Right forelimb (tissue), 1 donor: ENCODE results near the gene TNK2.
"Not testable (repeated sequence)": the region's sequence is repeated elsewhere in the genome, so short reads cannot be mapped to it uniquely, and the experiment has no call there.

Experiments
- DNase-seq: peaks from one replicate; pipeline ENCODE4 v3.0.0-alpha.2; 2018

The TNK2 gene

DNA sequence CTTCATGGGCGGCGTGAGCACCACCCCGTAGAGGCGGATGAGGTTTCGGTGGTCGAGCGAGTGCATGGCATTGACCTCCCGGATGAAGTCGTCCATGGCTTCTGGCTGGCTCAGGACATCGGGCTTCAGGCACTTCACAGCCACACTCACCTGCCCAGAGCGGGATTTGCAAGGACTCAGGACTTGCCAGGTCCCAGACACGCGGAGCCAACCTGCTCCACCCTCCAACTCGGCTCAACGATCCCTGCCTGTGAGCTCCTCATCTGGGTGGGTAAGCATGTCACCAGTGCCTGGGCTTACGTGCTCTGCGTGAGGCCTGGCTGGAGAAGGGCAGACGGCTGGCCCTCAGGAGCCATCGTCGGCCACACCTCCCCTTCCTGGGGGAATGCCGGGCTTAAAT is 25.2 kb downstream of the TNK2 start:
- no peak for DNase-seq

GRCh38 chr3:195882002-195882441 is 26.3 kb downstream of the TNK2 start:
- DNase-seq: no peak

DNA sequence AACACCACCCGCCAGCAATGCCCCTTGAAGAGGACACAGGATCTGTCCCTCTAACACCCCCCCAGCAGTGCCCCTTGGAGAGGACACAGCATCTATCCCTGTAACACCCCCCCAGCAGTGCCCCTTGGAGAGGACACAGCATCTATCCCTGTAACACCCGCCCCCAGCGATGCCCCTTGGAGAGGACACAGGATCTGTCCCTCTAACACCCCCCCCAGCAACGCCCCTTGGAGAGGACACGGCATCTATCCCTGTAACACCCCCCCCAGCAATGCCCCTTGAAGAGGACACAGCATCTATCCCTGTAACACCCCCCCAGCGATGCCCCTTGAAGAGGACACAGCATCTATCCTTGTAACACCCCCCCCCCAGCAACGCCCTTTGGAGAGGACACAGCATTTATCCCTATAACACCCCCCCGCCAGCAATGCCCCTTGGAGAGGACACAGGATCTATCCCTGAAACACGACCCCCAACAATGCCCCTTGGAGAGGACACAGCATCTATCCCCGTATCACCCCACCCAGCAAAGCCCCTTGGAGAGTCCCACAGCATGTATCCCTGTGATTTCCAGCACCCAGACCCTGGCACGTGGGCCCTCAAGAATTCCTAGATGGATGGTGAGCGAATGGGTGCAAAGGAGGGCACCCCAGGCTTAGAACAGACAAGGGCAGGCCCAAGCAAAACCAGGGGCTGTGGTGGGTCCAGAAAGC is 26.9 kb downstream of the TNK2 start:
- no peak for DNase-seq

DNA sequence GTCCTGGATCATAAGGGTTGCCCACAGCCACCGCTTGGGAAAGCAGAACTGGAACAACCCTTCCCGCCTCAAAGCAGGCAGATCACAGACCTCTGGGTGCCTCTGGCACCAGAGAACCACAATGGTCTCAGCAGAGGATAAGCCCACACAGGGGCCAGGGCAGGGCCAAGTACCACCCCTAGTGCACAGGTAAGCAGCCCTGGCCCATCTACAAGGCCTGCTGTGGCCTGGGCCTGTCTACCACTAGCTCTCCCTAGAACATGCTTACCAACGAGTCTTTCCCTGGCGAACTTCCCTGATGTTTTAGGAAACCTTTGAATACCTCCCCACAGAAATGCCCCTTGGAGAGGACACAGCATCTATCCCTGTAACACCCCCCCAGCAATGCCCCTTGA is 28.3 kb downstream of the TNK2 start:
- no peak for DNase-seq

GRCh38 chr3:195879416-195880036 is 28.8 kb downstream of the TNK2 start:
- no peak for DNase-seq

DNA sequence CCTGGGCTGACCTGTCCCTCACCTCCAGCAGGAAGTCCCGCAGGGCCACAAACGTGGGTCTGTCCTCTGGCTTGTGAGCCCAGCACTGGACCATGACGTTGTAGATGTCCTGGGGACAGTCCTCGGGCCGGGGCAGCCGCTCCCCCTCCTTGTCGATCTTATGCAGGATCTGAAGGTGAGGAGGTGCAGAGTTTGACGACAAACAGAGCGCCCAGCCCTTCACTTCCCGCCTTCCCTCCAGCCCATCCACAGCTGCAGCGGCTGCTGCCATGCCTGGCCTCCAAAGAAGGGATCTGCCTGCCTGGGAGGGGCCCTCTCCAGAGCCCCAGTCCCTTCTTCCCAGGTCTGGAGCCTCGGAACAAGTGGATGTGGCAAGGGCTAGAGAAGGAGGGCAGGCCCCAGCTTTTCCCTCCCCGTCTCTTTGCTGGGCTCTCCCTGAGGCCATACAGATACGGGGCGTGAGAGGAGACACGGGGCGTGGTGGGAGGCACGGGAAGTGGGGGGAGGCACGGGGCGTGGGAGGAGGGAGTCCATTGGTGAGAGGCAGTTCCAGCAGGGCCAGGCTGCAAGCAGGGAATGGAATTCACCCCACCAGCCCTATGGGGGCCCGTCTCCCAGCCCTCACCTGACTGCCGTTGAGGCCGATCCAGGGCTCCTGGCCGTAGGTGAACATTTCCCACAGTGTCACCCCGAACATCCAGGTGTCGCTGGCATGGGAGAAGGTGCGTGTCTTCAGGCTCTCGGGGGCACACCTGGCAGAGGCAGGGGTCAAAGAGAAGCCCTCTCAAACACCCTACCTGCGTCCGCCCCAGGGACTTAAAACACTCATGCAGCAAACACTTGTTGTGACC is 29.7 kb downstream of the TNK2 start:
- DNase-seq: no peak

DNA sequence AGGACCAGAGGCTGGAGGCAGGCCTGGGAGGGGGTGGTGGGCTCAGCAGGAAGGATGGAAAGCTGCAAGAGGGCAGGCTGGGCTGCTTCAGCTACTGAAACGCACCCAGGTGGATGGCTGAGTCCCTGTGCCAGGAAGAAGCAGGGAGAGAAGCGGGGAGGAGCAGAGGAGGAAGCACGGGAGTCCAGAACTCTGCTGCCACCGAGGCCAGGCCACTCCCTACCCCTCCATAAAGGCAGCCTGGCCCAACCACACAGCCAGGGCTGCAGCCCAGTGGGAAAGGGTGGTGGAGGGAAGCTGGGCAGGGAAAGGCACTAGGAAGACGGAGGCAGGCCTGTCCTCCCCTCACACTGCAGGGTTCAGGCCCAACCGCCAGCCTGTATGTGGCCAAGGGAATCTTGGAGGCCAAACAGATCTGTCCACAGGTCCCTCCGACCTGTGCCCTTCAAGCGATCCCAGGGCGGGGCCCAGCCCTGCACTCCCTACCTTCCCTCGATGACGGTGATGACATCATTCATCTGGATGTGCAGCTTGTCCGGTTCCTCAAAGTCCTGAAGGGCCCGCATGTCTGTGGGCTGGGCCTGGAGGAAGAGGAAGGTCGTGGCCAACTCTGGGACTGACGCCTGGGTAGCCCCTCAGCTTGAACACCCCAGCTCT is 30.5 kb downstream of the TNK2 start:
- no peak for DNase-seq

DNA sequence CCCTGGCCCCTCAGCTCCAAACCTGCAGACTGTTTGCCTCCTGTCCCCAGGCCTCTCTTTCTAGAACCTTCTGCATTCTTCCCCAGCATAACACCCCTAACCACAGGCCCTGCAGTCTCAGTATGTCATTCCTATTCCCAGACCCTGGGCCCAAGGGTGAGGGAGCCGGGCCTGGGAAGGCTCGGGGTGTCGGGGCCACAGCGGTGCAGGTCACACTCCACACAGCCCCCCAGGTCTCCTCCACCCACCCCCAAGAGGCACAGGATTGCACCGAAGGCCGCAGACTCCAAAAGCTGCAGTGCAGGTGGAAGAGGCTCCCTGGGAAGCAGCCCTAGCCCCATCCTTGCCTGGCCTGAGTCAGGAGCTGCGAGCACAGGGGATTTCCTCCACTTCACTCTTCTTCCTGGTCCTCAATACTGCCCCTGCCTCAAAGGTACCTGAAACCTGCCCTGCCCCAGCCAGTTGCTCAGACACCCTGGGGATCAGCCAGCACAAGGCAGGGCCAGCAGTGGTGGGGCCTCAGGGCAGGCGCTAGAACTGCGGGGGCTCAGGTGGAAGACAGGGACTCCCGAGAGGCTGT is 31.1 kb downstream of the TNK2 start:
- DNase-seq: no peak

DNA sequence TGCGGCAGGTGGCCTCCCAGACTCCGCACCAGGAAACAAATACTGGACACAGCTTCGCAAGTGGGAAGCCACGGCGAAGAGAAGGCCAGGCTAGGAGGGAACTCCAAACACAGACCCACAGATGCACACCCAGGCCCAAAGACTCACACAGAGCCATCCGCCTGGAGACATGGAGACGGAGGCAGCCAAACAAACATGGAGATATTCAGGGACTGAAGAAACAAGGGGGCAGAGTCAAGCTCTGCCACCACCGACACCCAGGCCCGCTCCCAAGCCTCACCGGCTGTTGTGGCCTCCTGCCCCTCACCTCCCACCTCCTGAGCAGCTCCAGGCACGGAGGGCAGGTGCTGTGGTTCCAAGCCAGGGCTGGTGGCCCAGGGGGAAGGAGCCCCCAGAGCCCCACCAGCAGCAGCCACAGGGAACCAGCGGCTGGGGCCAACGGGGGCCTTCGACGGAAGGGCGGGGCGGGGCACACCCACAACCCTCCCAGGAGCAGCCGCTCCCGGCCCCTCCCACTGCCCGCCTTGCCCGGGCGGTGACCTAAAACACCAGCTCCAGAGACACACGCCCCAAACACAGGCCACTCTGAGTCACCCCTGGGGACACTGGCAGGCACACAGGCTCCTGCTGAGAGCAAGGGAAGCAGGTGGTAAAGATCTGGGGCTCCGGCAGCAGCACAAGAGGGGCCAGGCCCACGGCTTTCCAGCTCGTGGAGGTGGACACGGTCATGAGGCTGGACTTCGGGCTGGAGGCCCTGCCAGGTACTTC is 31.9 kb downstream of the TNK2 start:
- DNase-seq: no peak

GRCh38 chr3:195875482-195876236 is 32.7 kb downstream of the TNK2 start:
- DNase-seq: no peak

- no peak for DNase-seq
Observed at GRCh38 chr3:195873971-195874370, 34.4 kb downstream of the TNK2 start.

DNA sequence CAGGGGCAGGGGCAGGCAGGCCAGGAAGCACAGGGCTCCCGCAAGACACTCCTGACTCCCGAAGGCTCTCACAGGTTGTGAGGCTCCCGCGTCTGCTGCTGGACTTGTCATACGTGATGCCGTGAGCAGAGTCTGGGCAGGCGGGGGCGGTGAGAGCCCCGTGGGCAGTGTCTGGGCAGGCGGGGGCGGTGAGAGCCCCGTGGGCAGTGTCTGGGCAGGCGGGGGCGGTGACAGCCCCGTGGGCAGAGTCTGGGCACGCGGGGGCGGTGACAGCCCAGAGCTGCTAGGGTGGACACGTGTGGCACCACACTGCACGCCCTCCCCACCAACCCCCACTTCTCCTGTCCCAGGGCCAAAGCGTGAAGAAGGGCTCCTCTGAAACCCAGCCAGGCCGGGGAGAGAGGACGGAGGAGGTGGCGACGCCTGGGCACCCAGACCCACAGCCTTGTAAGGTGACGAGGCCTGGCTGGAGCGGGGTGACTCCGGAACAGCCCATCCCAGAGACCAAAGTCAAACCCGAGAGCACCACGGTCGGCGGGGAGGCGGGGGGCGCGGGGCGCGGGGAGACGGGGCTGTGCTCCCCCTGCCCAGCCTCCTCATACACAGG is 35.0 kb downstream of the TNK2 start:
- DNase-seq: no peak

GRCh38 chr3:195872800-195873199 is 35.6 kb downstream of the TNK2 start:
- no peak for DNase-seq

DNA sequence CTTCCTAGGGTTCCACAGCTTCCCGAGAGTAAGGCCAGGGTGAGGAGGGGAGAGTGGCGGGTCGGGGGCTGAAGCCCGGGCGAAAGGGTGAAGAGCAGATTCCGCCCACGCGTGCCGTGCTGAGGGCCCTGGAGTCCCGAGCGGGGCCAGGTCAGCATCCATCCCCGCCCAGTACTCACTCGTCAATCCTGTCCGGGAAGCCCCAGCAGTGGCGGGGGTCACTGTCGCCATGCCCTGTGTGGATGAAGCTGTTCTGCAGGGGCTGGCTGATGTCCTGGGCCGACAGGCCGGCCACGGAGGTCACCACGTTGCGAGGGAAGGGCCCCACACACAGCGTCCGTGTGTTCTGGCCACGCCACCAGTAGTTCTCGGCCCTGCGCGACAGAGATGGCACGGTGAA is 36.3 kb downstream of the TNK2 start:
- no peak for DNase-seq

DNA sequence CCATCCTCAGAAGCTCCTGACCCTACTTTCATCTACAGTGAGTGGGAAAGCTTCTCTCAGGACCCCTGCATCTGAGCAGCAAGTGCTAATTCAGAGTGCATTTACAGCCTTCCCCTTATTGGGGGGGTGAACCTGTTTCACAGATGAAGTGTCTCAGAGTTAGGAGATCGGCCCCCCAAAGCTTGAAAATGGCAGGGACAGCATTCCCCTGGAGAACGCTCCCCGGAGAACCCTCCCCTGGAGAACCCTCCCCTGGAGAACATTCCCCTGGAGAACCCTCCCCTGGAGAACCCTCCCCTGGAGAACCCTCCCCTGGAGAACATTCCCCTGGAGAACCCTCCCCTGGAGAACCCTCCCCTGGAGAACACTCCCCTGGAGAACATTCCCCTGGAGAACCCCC is 36.7 kb downstream of the TNK2 start:
- not testable (repeated sequence) for DNase-seq

GRCh38 chr3:195870937-195871336 is 37.4 kb downstream of the TNK2 start:
- no peak for DNase-seq

DNA sequence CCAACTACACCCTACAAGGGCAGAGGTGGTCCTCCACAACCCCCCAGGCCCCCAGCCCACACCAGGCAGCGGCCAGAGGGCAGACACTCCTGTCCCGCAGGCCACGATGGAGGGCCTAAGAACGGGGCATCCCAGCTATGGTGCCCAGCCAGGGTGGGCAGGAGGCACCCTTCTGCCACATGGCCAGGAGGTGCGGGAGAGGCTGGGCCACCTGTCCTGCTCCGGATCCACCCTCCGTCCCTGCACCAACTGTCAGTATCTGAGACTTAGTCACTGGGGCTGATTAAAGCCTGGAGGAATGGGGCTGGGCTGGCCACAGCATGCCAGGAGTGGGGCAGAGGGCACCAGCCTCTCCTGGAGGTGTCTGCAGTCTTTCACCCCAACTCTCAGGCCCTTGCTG is 37.9 kb downstream of the TNK2 start:
- no peak for DNase-seq

DNA sequence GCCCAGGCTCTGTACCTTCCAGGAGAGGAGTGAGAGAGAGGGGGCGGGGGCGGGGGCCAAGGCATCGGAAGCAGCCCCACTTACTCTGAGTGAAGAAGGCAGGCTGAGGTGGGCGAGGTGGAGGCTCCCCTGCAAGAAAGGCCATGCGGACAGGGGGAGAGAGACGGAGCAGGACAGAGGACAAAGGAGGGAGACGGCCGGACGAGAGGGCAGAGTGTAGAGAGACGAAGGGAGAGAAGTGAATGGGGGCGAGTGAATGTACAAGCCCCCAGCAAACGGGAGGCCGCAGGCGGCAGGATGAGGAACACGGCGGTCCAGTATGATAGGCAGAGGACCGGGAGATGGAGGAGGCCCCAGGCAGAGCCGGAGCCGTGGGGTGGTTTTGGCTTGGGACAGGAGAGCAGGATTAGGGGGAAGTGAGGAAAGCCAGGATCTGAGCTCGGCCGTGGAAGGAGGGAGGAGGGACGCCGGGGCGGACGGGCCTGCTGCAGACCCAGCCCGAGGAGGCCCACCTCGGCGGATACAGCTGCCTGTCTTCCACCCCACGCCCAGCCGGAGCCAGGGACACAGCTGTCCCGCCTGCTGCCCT is 38.8 kb downstream of the TNK2 start:
- no peak for DNase-seq

GRCh38 chr3:195868866-195869412 is 39.4 kb downstream of the TNK2 start:
- no peak for DNase-seq

- DNase-seq: no peak
Observed at GRCh38 chr3:195868336-195868865, 40.0 kb downstream of the TNK2 start.
